ENCODE data around the gene SACM1L.

SACM1L gene

DNA sequence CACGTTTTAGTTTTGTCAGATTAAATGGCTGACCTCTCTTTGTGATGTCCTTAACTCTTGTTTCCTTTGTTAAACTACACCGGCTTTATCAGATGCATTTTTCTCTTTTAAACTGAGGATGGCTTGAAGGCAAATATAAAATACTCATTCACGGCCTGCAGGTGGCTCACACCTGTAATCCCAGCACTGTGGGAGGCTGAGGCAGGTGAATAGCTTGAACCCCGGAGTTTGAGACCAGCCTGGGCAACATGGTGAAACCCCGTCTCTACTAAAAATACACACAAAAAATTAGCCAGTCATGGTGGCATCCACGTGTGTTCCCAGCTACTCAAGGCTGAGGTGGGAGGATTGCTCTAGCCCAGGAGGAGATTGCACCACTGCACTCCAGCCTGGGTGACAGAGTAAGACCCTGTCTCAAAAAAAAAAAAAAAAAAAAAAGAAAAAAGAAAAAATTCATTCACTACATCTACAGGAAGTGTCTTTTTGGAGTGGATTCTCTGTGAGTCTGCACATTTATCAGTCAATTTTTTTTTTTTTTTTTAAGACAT, 34.7 kb upstream of the SACM1L start:
- H3K9me3 ChIP-seq (ENCODE audit: insufficient read depth, low read depth, low read length): peaks cover 6% of the 10 kb centered on the region; the same call in 1 of the 2 replicates
- no peaks in the 10 kb centered on the region for H3K36me3 ChIP-seq (ENCODE audit: insufficient read depth, low read length)
- no peak overlapping the region for H3K9ac ChIP-seq (ENCODE audit: low read depth, low read length)
- H3K27ac ChIP-seq (ENCODE audit: low read depth, low read length): no peak overlapping the region
- 69% methylated on average over 5 of the region's 6 CpGs for WGBS
- H3K4me3 ChIP-seq (ENCODE audit: low read length): no peak overlapping the region
- H3K4me1 ChIP-seq (ENCODE audit: insufficient read depth, low read length): 0 out of 2 replicates have a peak, but pooled peaks cover 4% of the 10 kb centered on the region
- H3K27me3 ChIP-seq (ENCODE audit: insufficient read depth, low read length): no peaks in the 10 kb centered on the region

DNA sequence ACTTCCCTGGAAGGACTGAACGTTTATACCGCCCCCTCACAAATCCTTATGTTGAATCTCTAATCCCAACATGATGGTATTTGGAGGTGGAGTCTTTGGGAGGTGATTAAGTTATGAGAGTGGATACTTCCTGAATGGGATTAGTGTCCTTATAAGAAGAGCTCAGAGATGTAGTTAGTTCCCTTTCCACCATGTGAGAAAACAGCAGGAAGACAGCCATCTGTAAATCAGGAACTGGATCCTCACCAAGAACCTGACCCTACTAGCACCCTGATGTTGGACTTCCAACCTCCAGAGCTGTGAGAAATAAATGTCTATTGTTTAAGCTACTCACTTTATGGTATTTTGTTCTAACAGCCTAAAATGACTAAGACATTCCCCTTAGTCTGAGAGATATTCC, 33.3 kb upstream of the SACM1L start:
- Histone ChIP-seq H3K27ac (ENCODE audit: low read depth, low read length) (no peak overlapping the region), H3K36me3 (ENCODE audit: insufficient read depth, low read length) (no peaks in the 10 kb centered on the region), H3K4me1 (ENCODE audit: insufficient read depth, low read length) (0 out of 2 replicates have a peak, but pooled peaks cover 4% of the 10 kb centered on the region), H3K9ac (ENCODE audit: low read depth, low read length) (no peak overlapping the region), H3K4me3 (ENCODE audit: low read length) (no peak overlapping the region), H3K27me3 (ENCODE audit: insufficient read depth, low read length) (no peaks in the 10 kb centered on the region), H3K9me3 (ENCODE audit: insufficient read depth, low read depth, low read length) (peaks cover 10% of the 10 kb centered on the region; the same call in 1 of the 2 replicates)
- WGBS: no CpG with 5 or more reads among the region's 2 CpGs

DNA sequence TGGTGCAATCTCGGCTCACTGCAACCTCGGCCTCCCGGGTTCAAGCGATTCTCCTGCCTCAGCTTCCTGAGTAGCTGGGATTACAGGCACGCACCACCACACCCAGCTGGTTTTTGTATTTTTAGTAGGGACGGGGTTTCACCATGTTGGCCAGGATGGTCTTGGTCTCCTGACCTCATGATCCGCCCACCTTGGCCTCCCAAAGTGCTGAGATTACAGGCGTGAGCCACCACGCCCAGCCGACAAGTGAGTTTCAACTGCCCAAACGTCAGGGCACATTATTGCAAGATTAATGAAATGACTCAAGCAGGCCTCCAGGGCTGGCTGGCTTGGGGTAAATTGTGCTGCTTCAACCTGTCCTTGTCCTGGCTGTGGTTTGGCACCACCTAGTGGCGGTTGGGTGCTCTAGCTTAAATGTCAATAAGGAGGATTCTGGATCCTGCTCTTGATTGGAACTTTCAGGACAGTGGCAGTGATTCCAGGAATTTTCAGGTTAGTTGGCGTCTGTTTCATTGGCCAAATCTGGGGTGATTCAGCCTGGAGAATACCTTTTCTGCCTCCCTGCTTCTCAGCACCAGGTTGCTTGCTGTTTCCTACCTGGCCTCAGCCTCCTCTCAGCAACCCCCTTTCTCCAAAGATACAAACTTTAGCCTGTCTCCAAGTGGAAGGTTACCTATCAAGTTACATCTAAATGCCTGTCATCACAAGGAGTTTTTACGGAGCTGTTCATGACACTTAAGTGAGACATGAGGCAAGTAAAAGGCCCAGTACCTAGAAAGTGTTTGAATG, 32.4 kb upstream of the SACM1L start:
- H3K9ac ChIP-seq (ENCODE audit: low read depth, low read length): no peak overlapping the region
- no peak overlapping the region for H3K4me3 ChIP-seq (ENCODE audit: low read length)
- H3K27ac ChIP-seq (ENCODE audit: low read depth, low read length): no peak overlapping the region
- H3K27me3 ChIP-seq (ENCODE audit: insufficient read depth, low read length): no peaks in the 10 kb centered on the region
- peaks cover 10% of the 10 kb centered on the region; the same call in 1 of the 2 replicates for H3K9me3 ChIP-seq (ENCODE audit: insufficient read depth, low read depth, low read length)
- WGBS: 65% methylated on average over 14 of the region's 14 CpGs
- H3K36me3 ChIP-seq (ENCODE audit: insufficient read depth, low read length): no peaks in the 10 kb centered on the region
- 0 out of 2 replicates have a peak, but pooled peaks cover 4% of the 10 kb centered on the region for H3K4me1 ChIP-seq (ENCODE audit: insufficient read depth, low read length)

DNA sequence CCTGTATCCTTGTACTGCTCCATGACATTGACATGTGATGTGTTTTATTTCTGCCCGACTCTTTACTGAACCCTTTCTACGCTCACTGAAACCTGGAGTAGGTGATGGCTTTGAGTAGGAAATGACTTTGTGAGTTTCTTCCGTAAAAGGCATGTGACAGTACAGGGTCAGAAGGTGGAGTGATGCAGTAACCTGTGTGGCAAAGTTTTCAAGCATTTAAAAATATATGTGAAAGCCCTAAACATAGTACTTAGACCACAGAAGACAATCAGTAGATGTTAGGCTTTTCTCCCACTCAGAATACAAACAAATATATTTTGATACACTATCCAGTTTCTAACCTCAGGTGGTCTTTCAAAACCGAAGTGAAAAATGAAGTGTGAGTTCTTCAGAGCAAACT, 31.3 kb upstream of the SACM1L start:
- Histone ChIP-seq H3K4me3 (ENCODE audit: low read length) (no peak overlapping the region), H3K4me1 (ENCODE audit: insufficient read depth, low read length) (0 out of 2 replicates have a peak, but pooled peaks cover 1% of the 10 kb centered on the region), H3K36me3 (ENCODE audit: insufficient read depth, low read length) (no peaks in the 10 kb centered on the region), H3K9me3 (ENCODE audit: insufficient read depth, low read depth, low read length) (peaks cover 10% of the 10 kb centered on the region; the same call in 1 of the 2 replicates), H3K9ac (ENCODE audit: low read depth, low read length) (no peak overlapping the region), H3K27me3 (ENCODE audit: insufficient read depth, low read length) (no peaks in the 10 kb centered on the region), H3K27ac (ENCODE audit: low read depth, low read length) (no peak overlapping the region)
- 96% methylated on average over 4 of the region's 4 CpGs for WGBS

DNA sequence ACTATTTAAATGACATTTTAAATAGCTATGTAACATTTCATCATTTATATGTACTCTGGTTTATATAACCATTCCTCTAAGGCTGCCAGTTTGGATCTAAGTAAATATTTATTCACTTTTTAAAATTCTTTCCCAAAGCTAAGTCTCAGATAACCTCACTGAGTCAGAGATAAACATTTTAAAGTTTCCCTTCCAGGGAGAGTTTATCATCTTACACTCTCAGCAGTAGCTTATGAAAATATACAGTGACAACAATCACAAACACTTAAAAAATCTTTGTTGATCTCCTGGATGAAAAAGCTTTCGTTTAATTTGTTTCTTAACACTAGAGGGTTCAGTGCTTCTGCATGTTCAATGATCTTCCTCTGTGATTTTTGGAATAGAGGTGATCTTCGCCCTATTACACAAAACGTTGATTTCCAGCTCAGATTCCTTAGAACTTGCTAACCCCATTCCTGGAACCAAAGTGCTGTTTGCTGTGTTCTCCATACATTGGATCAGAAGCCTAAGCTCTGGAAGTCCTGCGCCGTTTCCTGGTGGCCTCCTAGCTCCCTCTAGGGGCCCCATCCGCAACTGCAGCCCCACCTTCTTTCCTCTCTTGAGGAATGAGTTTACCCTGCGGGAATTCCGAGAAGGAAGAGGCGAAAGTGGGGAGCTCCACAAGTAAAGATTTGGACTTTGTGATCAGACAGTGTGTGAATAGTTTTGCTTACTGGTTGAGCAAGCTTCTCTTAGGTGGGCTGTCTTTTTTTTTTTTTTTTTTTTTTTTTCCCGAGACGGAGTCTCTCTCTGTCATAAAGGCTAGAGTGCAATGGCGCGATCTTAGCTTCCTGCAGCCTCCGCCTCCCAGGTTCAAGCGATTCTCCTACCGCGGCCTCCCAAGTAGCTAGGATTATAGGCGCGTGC, 29.3 kb upstream of the SACM1L start:
- Histone ChIP-seq H3K9ac (ENCODE audit: low read depth, low read length) (no peak overlapping the region), H3K4me1 (ENCODE audit: insufficient read depth, low read length) (no peaks in the 10 kb centered on the region), H3K27me3 (ENCODE audit: insufficient read depth, low read length) (no peaks in the 10 kb centered on the region), H3K4me3 (ENCODE audit: low read length) (no peak overlapping the region), H3K36me3 (ENCODE audit: insufficient read depth, low read length) (no peaks in the 10 kb centered on the region), H3K9me3 (ENCODE audit: insufficient read depth, low read depth, low read length) (peaks cover 10% of the 10 kb centered on the region; the same call in 1 of the 2 replicates), H3K27ac (ENCODE audit: low read depth, low read length) (no peak overlapping the region)
- WGBS: 83% methylated on average over 19 of the region's 19 CpGs

DNA sequence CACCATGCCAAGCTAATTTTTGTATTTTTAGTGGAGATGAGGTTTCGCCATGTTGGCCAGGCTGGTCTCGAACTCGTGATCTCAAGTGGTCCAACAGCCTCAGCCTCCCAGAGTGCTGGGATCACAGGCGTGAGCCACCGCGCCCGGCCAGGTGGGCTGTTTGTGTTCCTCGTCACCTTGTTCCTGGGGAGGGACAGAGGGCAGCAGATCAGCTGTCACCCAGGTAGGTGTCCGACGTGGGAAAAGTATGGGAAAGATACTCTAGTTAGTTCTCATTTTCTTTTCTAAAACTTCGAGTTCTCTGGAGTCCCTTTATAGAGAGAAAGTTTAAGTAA, 28.7 kb upstream of the SACM1L start:
- no peaks in the 10 kb centered on the region for H3K36me3 ChIP-seq (ENCODE audit: insufficient read depth, low read length)
- 92% methylated on average over 11 of the region's 11 CpGs for WGBS
- H3K9ac ChIP-seq (ENCODE audit: low read depth, low read length): no peak overlapping the region
- no peaks in the 10 kb centered on the region for H3K4me1 ChIP-seq (ENCODE audit: insufficient read depth, low read length)
- H3K27me3 ChIP-seq (ENCODE audit: insufficient read depth, low read length): no peaks in the 10 kb centered on the region
- no peak overlapping the region for H3K27ac ChIP-seq (ENCODE audit: low read depth, low read length)
- peaks cover 10% of the 10 kb centered on the region; the same call in 1 of the 2 replicates for H3K9me3 ChIP-seq (ENCODE audit: insufficient read depth, low read depth, low read length)
- H3K4me3 ChIP-seq (ENCODE audit: low read length): no peak overlapping the region

DNA sequence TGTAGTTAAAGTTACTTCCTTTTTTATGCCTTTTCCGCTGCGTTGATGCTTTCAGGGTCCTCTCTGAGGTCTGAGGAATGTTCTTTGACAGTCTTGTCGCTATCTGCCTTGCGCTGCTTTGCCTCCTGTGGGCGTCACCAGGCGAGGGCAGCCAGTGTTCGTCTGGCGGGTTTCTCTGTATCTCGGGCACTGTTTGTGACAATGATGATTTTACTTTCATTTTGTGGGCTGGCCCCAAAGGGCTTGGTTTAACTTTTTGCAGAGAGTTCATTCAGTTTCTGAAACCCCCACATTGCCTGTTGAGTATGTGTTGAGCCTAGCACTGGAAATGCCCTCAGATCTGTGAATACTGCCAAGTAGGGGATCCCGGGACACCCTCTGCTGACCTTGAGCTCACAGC, 24.6 kb upstream of the SACM1L start:
- Histone ChIP-seq H3K9ac (ENCODE audit: low read depth, low read length) (no peak overlapping the region), H3K9me3 (ENCODE audit: insufficient read depth, low read depth, low read length) (peaks cover 4% of the 10 kb centered on the region; the same call in 1 of the 2 replicates), H3K27ac (ENCODE audit: low read depth, low read length) (no peak overlapping the region), H3K4me1 (ENCODE audit: insufficient read depth, low read length) (no peaks in the 10 kb centered on the region), H3K27me3 (ENCODE audit: insufficient read depth, low read length) (no peaks in the 10 kb centered on the region), H3K36me3 (ENCODE audit: insufficient read depth, low read length) (peaks cover 33% of the 10 kb centered on the region), H3K4me3 (ENCODE audit: low read length) (no peak overlapping the region)
- WGBS: 92% methylated on average over 10 of the region's 10 CpGs

DNA sequence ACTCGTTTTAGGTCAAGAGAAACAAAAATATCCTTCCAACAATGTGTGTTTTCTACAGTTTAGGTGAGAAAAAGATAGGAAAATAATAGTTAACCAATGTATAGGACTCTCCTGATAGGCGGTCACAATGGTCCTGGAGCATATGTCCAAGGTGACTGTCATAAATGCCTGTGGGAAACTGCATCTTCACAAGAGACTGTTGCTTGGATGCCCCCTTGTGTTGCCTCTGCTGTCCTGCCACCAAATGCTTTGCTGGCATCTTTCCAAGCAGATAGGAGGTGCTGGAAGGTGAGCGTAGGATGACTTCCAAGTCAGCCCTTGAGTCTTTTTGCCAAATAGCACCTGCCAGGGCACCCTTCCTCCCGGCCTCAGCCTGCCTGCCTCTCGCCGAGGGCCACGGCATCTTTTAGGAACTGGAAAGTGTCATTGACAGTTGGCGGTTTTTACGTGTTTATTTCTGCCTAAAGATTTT, 24.1 kb upstream of the SACM1L start:
- no peaks in the 10 kb centered on the region for H3K4me1 ChIP-seq (ENCODE audit: insufficient read depth, low read length)
- H3K4me3 ChIP-seq (ENCODE audit: low read length): no peak overlapping the region
- H3K36me3 ChIP-seq (ENCODE audit: insufficient read depth, low read length): peaks cover 37% of the 10 kb centered on the region
- H3K27ac ChIP-seq (ENCODE audit: low read depth, low read length): no peak overlapping the region
- H3K27me3 ChIP-seq (ENCODE audit: insufficient read depth, low read length): no peaks in the 10 kb centered on the region
- H3K9ac ChIP-seq (ENCODE audit: low read depth, low read length): no peak overlapping the region
- 89% methylated on average over 9 of the region's 9 CpGs for WGBS
- H3K9me3 ChIP-seq (ENCODE audit: insufficient read depth, low read depth, low read length): no peaks in the 10 kb centered on the region

DNA sequence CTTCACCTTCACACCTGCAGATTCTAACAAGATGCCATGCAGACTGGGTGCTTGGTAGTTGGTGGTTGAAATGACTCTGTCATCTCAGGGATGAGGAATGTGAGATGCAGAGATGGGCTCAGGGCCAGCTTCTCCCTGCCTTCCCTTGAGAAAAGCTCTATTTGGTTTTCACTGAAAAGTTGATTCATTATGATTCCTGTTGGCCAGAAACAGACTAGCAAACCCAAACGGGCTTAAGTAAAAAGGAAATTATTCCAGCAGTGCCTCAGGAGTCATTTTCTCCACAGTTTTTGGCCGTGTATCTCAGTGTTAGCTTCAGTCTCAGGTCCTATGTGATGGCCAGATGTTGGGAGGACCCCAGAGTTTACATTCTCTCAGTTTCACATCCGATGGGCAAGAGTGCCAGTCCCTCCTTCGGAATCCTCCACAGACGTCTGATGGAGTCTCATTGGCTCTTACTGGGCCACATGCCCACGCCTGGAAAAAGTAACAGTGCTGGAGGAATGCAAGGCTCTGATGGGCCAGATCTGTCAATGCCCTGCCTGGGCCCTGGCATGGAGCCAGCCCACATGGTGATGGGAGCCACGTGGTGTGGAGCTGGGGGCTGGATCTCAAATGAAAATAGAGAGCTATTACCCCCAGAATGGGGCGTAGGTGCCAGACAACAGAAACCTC, 22.3 kb upstream of the SACM1L start:
- 92% methylated on average over 8 of the region's 8 CpGs for WGBS
- Histone ChIP-seq H3K9ac (ENCODE audit: low read depth, low read length) (no peak overlapping the region), H3K9me3 (ENCODE audit: insufficient read depth, low read depth, low read length) (no peaks in the 10 kb centered on the region), H3K27ac (ENCODE audit: low read depth, low read length) (no peak overlapping the region), H3K27me3 (ENCODE audit: insufficient read depth, low read length) (no peaks in the 10 kb centered on the region), H3K4me3 (ENCODE audit: low read length) (no peak overlapping the region), H3K4me1 (ENCODE audit: insufficient read depth, low read length) (no peaks in the 10 kb centered on the region), H3K36me3 (ENCODE audit: insufficient read depth, low read length) (peaks cover 52% of the 10 kb centered on the region)

DNA sequence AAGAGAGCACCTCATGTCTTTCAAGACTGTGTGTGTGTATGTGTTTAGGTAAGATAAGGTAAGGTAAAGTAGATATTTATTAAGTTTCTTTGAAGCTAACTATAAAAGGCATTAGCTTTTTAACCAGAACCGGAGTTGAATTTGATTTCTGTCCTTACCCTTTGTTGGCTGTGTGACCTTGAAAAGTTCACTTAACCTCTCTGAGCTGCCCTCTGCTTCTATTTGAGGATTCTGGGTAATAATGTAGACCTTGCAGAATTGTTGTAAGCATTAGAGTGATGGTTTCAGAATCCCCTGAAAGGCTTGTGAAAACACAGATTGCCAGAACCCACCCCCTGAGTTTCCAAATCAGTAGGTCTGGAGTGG, 21.6 kb upstream of the SACM1L start:
- H3K4me1 ChIP-seq (ENCODE audit: insufficient read depth, low read length): peaks cover 2% of the 10 kb centered on the region; the same call in 1 of the 2 replicates
- WGBS: 96% methylated on average over 1 of the region's 1 CpG
- no peaks in the 10 kb centered on the region for H3K9me3 ChIP-seq (ENCODE audit: insufficient read depth, low read depth, low read length)
- H3K9ac ChIP-seq (ENCODE audit: low read depth, low read length): no peak overlapping the region
- H3K4me3 ChIP-seq (ENCODE audit: low read length): no peak overlapping the region
- no peak overlapping the region for H3K27ac ChIP-seq (ENCODE audit: low read depth, low read length)
- no peaks in the 10 kb centered on the region for H3K27me3 ChIP-seq (ENCODE audit: insufficient read depth, low read length)
- peaks cover 58% of the 10 kb centered on the region for H3K36me3 ChIP-seq (ENCODE audit: insufficient read depth, low read length)
